K562 (cell line): Measurements from ENCODE around the gene RNU2-1. TPM values are rescaled to one million over a fixed set of nuclear protein-coding genes. Genes with fewer than 3 reads are reported as not detected.

Experiments
- ATAC-seq: fragments of 200-7000 bp; cut with Tn5 transposase; 3 replicates; pipeline ENCODE4 v1.9.1; 2020; ENCODE audit warnings: moderate library complexity
- BruUV-seq: library from RNA; stranded (reverse); fragments of 400-500 nt; replicated peaks from 2 replicates; lab custom pipeline; 2021; lab: Mats Ljungman, UMichigan
- CTCF ChIA-PET: fragments of 300-600 bp; formaldehyde crosslinking; extraction: SDS; loops from one replicate; lab custom pipeline; 2021; ENCODE audit warnings: low intra/inter-chr PET ratio; lab: Yijun Ruan, JAX
- POLR2A ChIA-PET: fragments of 300-600, 350-650 bp; sonication (Branson Sonifier 250); formaldehyde crosslinking; extraction: SDS; loops from one replicate; lab custom pipeline; 2021; ENCODE audit warnings: antibody characterized with exemption, inconsistent platforms; lab: Yijun Ruan, JAX
- DNase-seq, 4 experiments: peaks; one replicate each; pipeline versions ENCODE4 v3.0.0 to v3.0.0-alpha.2; 2011 to 2018; ENCODE audit warnings: low spot score in 3 of 4, mixed read lengths in 3 of 4; ENCODE audit errors: extremely low read depth in 1 of 4
- FAIRE-seq: peaks from 2 replicates; lab custom pipeline; 2011; peaks lifted over from hg19 to GRCh38; lab: Jason Lieb, UNC
- H2AFZ ChIP-seq: 2 replicates; pipeline ENCODE4 v1.6.0; 2011; ENCODE audit warnings: low read depth, low read length, control low read depth, inconsistent platforms
- H3K27ac ChIP-seq: fragments of 200-600 bp; 3 replicates; pipeline ENCODE4 v1.8.0; 2011; ENCODE audit warnings: low read depth, mild to moderate bottlenecking, control low read depth, inconsistent platforms, low read length, moderate library complexity, mixed read lengths; ENCODE audit errors: extremely low read depth
- H3K27me3 ChIP-seq, 2 experiments: fragments of 300-600 bp in 1 of 2; 2 replicates in 1 of 2; 3 replicates in 1 of 2; pipeline versions ENCODE4 v1.6.0 to v1.8.0; 2011; ENCODE audit warnings: inconsistent platforms in 2 of 2, low read length in 2 of 2, mild to moderate bottlenecking in 1 of 2, mixed read lengths in 1 of 2, moderate library complexity in 1 of 2; ENCODE audit not compliant: control insufficient read depth in 2 of 2, insufficient read depth in 2 of 2
- H3K36me3 ChIP-seq: fragments of 300-600 bp; 3 replicates; pipeline ENCODE4 v1.8.0; 2011; ENCODE audit warnings: mild to moderate bottlenecking, low read length, inconsistent platforms; ENCODE audit not compliant: control insufficient read depth, insufficient read depth
- H3K4me1 ChIP-seq, 2 experiments: fragments of 200-600 bp in 1 of 2; replicated peaks in 1 of 2; 2 replicates in 1 of 2; 3 replicates in 1 of 2; pipeline versions ENCODE4 v1.5.1 to v1.8.0; 2011; ENCODE audit warnings: inconsistent platforms in 2 of 2, low read length in 2 of 2, mild to moderate bottlenecking in 1 of 2, mixed read lengths in 1 of 2, moderate library complexity in 1 of 2; ENCODE audit not compliant: control insufficient read depth in 2 of 2, insufficient read depth in 2 of 2
- H3K4me2 ChIP-seq: 2 replicates; pipeline ENCODE4 v1.6.1; 2011; ENCODE audit warnings: low read length, control low read depth, inconsistent platforms, mixed read lengths; ENCODE audit not compliant: insufficient read depth
- H3K4me3 ChIP-seq: fragments of 200-600 bp; sonication (generic), shearing (Covaris generic); 2 replicates; pipeline ENCODE4 v1.5.1; 2016; ENCODE audit warnings: control low read depth, inconsistent platforms
- H3K79me2 ChIP-seq: fragments of 200-600 bp; 3 replicates; pipeline ENCODE4 v1.8.0; 2011; ENCODE audit warnings: low read length, inconsistent platforms; ENCODE audit not compliant: control insufficient read depth, insufficient read depth
- H3K9ac ChIP-seq, 2 experiments: 2 replicates each; pipeline versions ENCODE4 v1.6.0 to v1.6.1; 2011; ENCODE audit warnings: low read depth in 2 of 2, low read length in 2 of 2, control low read depth in 1 of 2, inconsistent platforms in 1 of 2, mild to moderate bottlenecking in 1 of 2, mixed read lengths in 1 of 2; ENCODE audit not compliant: insufficient read depth in 1 of 2
- H3K9me1 ChIP-seq: one replicate; pipeline ENCODE4 v1.6.0; 2011; ENCODE audit warnings: inconsistent platforms, mild to moderate bottlenecking, low read length, moderate library complexity; ENCODE audit not compliant: control insufficient read depth, insufficient read depth
- H3K9me3 ChIP-seq: replicated peaks from 2 replicates; pipeline ENCODE4 v1.5.1; 2011; ENCODE audit warnings: low read depth, low read length, inconsistent platforms; ENCODE audit not compliant: control insufficient read depth, insufficient read depth
- H4K20me1 ChIP-seq: replicated peaks from 2 replicates; pipeline ENCODE4 v1.6.1; 2011; ENCODE audit warnings: low read length, inconsistent platforms, mixed read lengths; ENCODE audit not compliant: control insufficient read depth, insufficient read depth
- CHCHD3 ChIP-seq: fragments of 250-450 bp; sonication (Bioruptor Pico); IDR thresholded peaks from 2 replicates; pipeline ENCODE4 v2.1.2; 2022; ENCODE audit warnings: mild to moderate bottlenecking
- CLOCK ChIP-seq: fragments of 250-450 bp; sonication (Bioruptor Pico); IDR thresholded peaks from 2 replicates; pipeline ENCODE4 v1.4.0; 2020; ENCODE audit warnings: mild to moderate bottlenecking, moderate library complexity, borderline replicate concordance
- COPS2 ChIP-seq: fragments of 450-650 bp; conservative IDR thresholded peaks from 2 replicates; pipeline ENCODE4 v1.6.1; 2016; ENCODE audit warnings: mild to moderate bottlenecking, moderate library complexity
- CTBP1 ChIP-seq: fragments of 450-650 bp; IDR thresholded peaks from 2 replicates; pipeline ENCODE4 v1.6.1; 2016; ENCODE audit warnings: borderline replicate concordance
- ELF4 ChIP-seq: fragments of 450-650 bp; formaldehyde crosslinking; IDR thresholded peaks from 2 replicates; pipeline ENCODE4 v1.4.0; 2022; ENCODE audit warnings: missing genetic modification characterization
- EZH2 ChIP-seq: IDR thresholded peaks from 2 replicates; pipeline ENCODE4 v1.6.1; 2012; ENCODE audit warnings: low read depth, mild to moderate bottlenecking, inconsistent platforms, low read length, borderline replicate concordance
- GABPB1 ChIP-seq: sonication (generic); formaldehyde crosslinking; IDR thresholded peaks from 2 replicates; pipeline ENCODE4 v1.8.0; 2022; ENCODE audit warnings: mild to moderate bottlenecking, missing genetic modification reagents
- HMGXB4 ChIP-seq: sonication (generic); formaldehyde crosslinking; IDR thresholded peaks from 2 replicates; pipeline ENCODE4 v1.8.1; 2023; ENCODE audit warnings: mild to moderate bottlenecking, missing genetic modification reagents
- HNRNPL ChIP-seq: fragments of 200-400 bp; formaldehyde crosslinking; IDR thresholded peaks from 2 replicates; pipeline ENCODE4 v1.6.1; 2017; ENCODE audit warnings: low read depth, mild to moderate bottlenecking, low read length
- NBN ChIP-seq: fragments of 450-650 bp; IDR thresholded peaks from 2 replicates; pipeline ENCODE4 v1.6.1; 2016; ENCODE audit warnings: low read depth, mild to moderate bottlenecking
- NR2C1 ChIP-seq, 2 experiments: fragments of 450-650 bp; IDR thresholded peaks; 2 replicates each; pipeline ENCODE4 v1.6.1; 2017; ENCODE audit warnings: mild to moderate bottlenecking in 2 of 2, antibody characterized with exemption in 1 of 2, inconsistent platforms in 1 of 2, missing compliant biosample characterization in 1 of 2, missing genetic modification characterization in 1 of 2
- NR4A1 ChIP-seq, 2 experiments: fragments of 250-450 bp in 1 of 2; fragments of 450-650 bp in 1 of 2; sonication (Bioruptor Pico) in 1 of 2; IDR thresholded peaks; 2 replicates each; pipeline versions ENCODE4 v1.4.0 to v1.6.1; 2016 to 2020; ENCODE audit warnings: mild to moderate bottlenecking in 2 of 2, missing compliant biosample characterization in 1 of 2, missing genetic modification characterization in 1 of 2, moderate library complexity in 1 of 2
- RAD51 ChIP-seq: fragments of 450-650 bp; IDR thresholded peaks from 2 replicates; pipeline ENCODE4 v1.7.1; 2016; ENCODE audit warnings: low read depth, mild to moderate bottlenecking, borderline replicate concordance
- SAFB ChIP-seq: fragments of 200-400 bp; formaldehyde crosslinking; IDR thresholded peaks from 2 replicates; pipeline ENCODE4 v1.6.1; 2017; ENCODE audit warnings: low read depth, low read length, borderline replicate concordance
- SMARCB1 ChIP-seq: IDR thresholded peaks from 2 replicates; pipeline ENCODE4 v1.6.1; 2011; ENCODE audit warnings: improper control_type of control experiment, low read depth; ENCODE audit not compliant: insufficient read length
- SPI1 ChIP-seq: IDR thresholded peaks from 2 replicates; pipeline ENCODE4 v1.6.1; 2011; ENCODE audit warnings: low read depth, low read length, control low read depth, borderline replicate concordance
- TAL1 ChIP-seq: fragments of 450-650 bp; IDR thresholded peaks from 2 replicates; pipeline ENCODE4 v1.6.1; 2016; ENCODE audit warnings: mild to moderate bottlenecking
- ZNF41 ChIP-seq: fragments of 250-450 bp; sonication (Bioruptor Pico); conservative IDR thresholded peaks from 2 replicates; pipeline ENCODE4 v1.4.0; 2020; ENCODE audit warnings: mild to moderate bottlenecking
- ZNF436 ChIP-seq: fragments of 250-450, 450-650 bp; sonication (Bioruptor Pico); formaldehyde crosslinking; IDR thresholded peaks from 2 replicates; pipeline ENCODE4 v1.7.0; 2020; ENCODE audit warnings: mild to moderate bottlenecking
- WGBS: fragments of 100-300 bp; shearing (Covaris generic); methylation state at CpG from one replicate; pipeline ENCODE4 v1.1.6; 2016; ENCODE audit warnings: low coverage, mixed read lengths; ENCODE audit not compliant: insufficient coverage; ENCODE audit errors: missing lambda C conversion rate; 5-methylcytosine and 5-hydroxymethylcytosine counted together
- in situ Hi-C: fragments of 300-500 bp; cut with MboI; formaldehyde crosslinking; loops from 4 replicates; pipeline ENCODE4 v1.15.0; 2018; ENCODE audit warnings: inconsistent platforms, mixed read lengths
- intact Hi-C: fragments of 100-400 bp; cut with micrococcal nuclease; formaldehyde crosslinking; loops from 2 replicates; pipeline ENCODE4 v1.14.2; 2022
- polyA plus RNA-seq, 8 experiments: library from polyadenylated mRNA; depleted of rRNA in 4 of 8; stranded (reverse) in 5 of 8; unstranded in 3 of 8; fragments of >200 nt; fragmentation: Nextera tagmentation in 2 of 8; fragmentation: Illumina TruSeq in 1 of 8; extraction: Ambion mirVana in 2 of 8; extraction: Trizol in 1 of 8; gene quantifications; 2 replicates each; pipeline versions ENCODE4 v1.2.1 to v1.2.3, GENCODE V29; 2011 to 2014; ENCODE audit warnings: inconsistent platforms in 1 of 8, missing spikeins in 1 of 8
- total RNA-seq, 7 experiments: library from RNA; depleted of rRNA in 6 of 7; stranded (reverse); fragments of >200 nt in 6 of 7; fragmentation: Illumina TruSeq in 2 of 7; extraction: Trizol in 2 of 7; gene quantifications; 2 replicates each; pipeline versions ENCODE4 v1.2.1 to v1.2.3, GENCODE V29; 2011 to 2021; ENCODE audit warnings: low replicate concordance in 1 of 7

Gene RNU2-1
- total and polyA plus RNA-seq, 9 of the 15 experiments (the other 6 are each of a cell fraction or from before 2014, with no cell fraction given): 9,527 TPM; not detected in 8

- FAIRE-seq (no peak), DNase-seq (no peak), ATAC-seq (no peak)
- Histone ChIP-seq H2AFZ (no peak overlapping the region), H3K9ac (no peak overlapping the region), H4K20me1 (no peaks in the 10 kb centered on the region), H3K9me3 (no peaks in the 10 kb centered on the region), H3K36me3 (no peaks in the 10 kb centered on the region; the same call in 2 of the 3 replicates), H3K79me2 (no peaks in the 10 kb centered on the region), H3K27me3 (no peaks in the 10 kb centered on the region), H3K4me1 (peaks cover 3 to 5% of the 10 kb centered on the region in 2 experiments; a peak in 1 of 5 replicates), H3K4me2 (no peak overlapping the region), H3K4me3 (no peak overlapping the region), H3K27ac (no peak overlapping the region), H3K9me1 (no peaks in the 10 kb centered on the region)
- in situ Hi-C loops: no loop called here
- 58% methylated on average over 2 of the region's 2 CpGs for WGBS
- ChIA-PET POLR2A (interaction anchor here (0.5 to 7.6 kb wide), 5 partner anchors 18 to 353 kb away, joined by 3 to 89 read pairs (median 4); partner anchors contain the start of gene BRCA1), CTCF (no interaction called here)
- intact Hi-C loops: no loop called here
- TF ChIP-seq TAL1: no peak
- TF ChIP-seq NR2C1 (IDR thresholded peaks at IDR 0.05): no peak
- no peak for TF ChIP-seq NR2C1 (tag; IDR thresholded peaks at IDR 0.05)
- TF ChIP-seq ZNF436 (CRISPR knock-in tag): no peak
- TF ChIP-seq CHCHD3 (CRISPR knock-in tag): no peak
- no peak for TF ChIP-seq CTBP1
- TF ChIP-seq HNRNPL: no peak
- TF ChIP-seq ZNF41 (CRISPR knock-in tag): no peak
- no peak for TF ChIP-seq SAFB
- TF ChIP-seq ELF4 (CRISPR knock-in tag): no peak
- no peak for TF ChIP-seq RAD51
- TF ChIP-seq EZH2: no peak
- no peak for TF ChIP-seq HMGXB4 (CRISPR knock-in tag)
- no peak for TF ChIP-seq COPS2
- TF ChIP-seq NR4A1 (CRISPR knock-in tag; IDR thresholded peaks at IDR 0.05): no peak
- no peak for TF ChIP-seq NR4A1 (tag; IDR thresholded peaks at IDR 0.05)
- TF ChIP-seq SMARCB1: no peak
- TF ChIP-seq CLOCK: no peak
- TF ChIP-seq GABPB1 (CRISPR knock-in tag): no peak
- TF ChIP-seq NBN: no peak
- TF ChIP-seq SPI1: no peak
- BruUV-seq: no TSS peak
Measured at GRCh38 chr17:43217614-43218087, 16.1 kb downstream of the RNU2-1 start.
